Pancreas (tissue), 10 donors: ENCODE data around the gene IL16. TPM values are rescaled to one million over a fixed set of nuclear protein-coding genes. Genes with fewer than 3 reads are reported as not detected.

Experiments
- ATAC-seq, 4 donors: fragments of 200-7000 bp; cut with Tn5 transposase; one replicate each; pipeline versions ENCODE4 v1.8.0 to v1.9.1; 2020; ENCODE audit warnings: mild to moderate bottlenecking in 4 of 4, moderate library complexity in 4 of 4
- DNase-seq, 6 donors: peaks; one replicate each; pipeline ENCODE4 v3.0.0-alpha.2; 2020
- FAIRE-seq: peaks from 2 replicates; lab custom pipeline; 2012; peaks lifted over from hg19 to GRCh38; lab: Jason Lieb, UNC
- H3K27ac ChIP-seq, 4 donors: fragments of 200-600 bp; sonication (generic); 1 replicate in 3 of 4; 2 replicates in 1 of 4; pipeline versions ENCODE4 v1.5.0 to v1.8.0; 2020
- H3K27me3 ChIP-seq, 4 donors: fragments of 200-600 bp; one replicate each; pipeline ENCODE4 v1.8.0; 2021
- H3K36me3 ChIP-seq, 3 donors: fragments of 200-600 bp; sonication (generic) in 1 of 3; one replicate each; pipeline versions ENCODE4 v1.5.0 to v1.8.0; 2020 to 2021
- H3K4me1 ChIP-seq, 3 donors: fragments of 200-600 bp; one replicate each; pipeline ENCODE4 v1.8.0; 2021
- H3K4me3 ChIP-seq, 4 donors: fragments of 200-600 bp; sonication (generic) in 2 of 4; one replicate each; pipeline versions ENCODE4 v1.5.0 to v1.8.0; 2020 to 2021
- H3K9me3 ChIP-seq, 4 donors: fragments of 200-600 bp; one replicate each; pipeline ENCODE4 v1.8.0; 2021
- CTCF ChIP-seq, 4 donors: fragments of 200-600 bp; sonication (generic) in 3 of 4; IDR thresholded peaks; one replicate each; pipeline versions ENCODE4 v1.5.0 to v1.8.0; 2021; ENCODE audit warnings: antibody characterized with exemption in 4 of 4
- WGBS, 2 donors: extraction: QIAGEN DNeasy Blood & Tissue Kit; methylation state at CpG; one replicate each; pipeline ENCODE4 v1.1.7; 2013; 5-methylcytosine and 5-hydroxymethylcytosine counted together
- intact Hi-C, 3 donors: fragments of 100-400 bp; cut with DNase I; formaldehyde crosslinking; loops; one replicate each; pipeline versions ENCODE4 v1.11.1 to v1.14.2; 2022
- polyA plus RNA-seq, 2 donors: library from polyadenylated mRNA; stranded (reverse); fragments of 200-250 nt; gene quantifications; one replicate each; pipeline ENCODE4 v1.2.3, GENCODE V29; 2013
- total RNA-seq, 6 donors: library from RNA; stranded (reverse); fragmentation: NEBNext Ultra II Directional in 4 of 6; extraction: Animal tissue kit (Norgen Biotek cat#: 25700) in 4 of 6; gene quantifications; one replicate each; pipeline versions ENCODE4 v1.2.1 to v1.2.4, GENCODE V29; 2021 to 2023
- donor health status: healthy with polysubstance abuse.
- donor health status: DM: no; HTN: no; CAD: no; lungs with moderate emphysema.
- donor health status: DM: no; HTN: no; CAD: no.
- donor health status: control.
- donor health status: control.
- donor health status: Bipolar disorder and iron deficiency.
- donor health status: DM: yes; HTN: yes; CAD: no.
- donor health status: DM: no; HTN: no; CAD: no.
- donor health status: DM: no; HTN: no; CAD: no.
- donor health status: DM: yes; HTN: yes; CAD: no.

The IL16 gene
- total and polyA plus RNA-seq, 8 donors = 0.79 to 7.0 (median 2.4) TPM

GRCh38 chr15:81244306-81244705 lies 47.6 kb downstream of the IL16 start:
- WGBS, 2 donors = 29 to 70% methylated on average over 1 of the region's 1 CpG

GRCh38 chr15:81253846-81254245 lies 57.2 kb downstream of the IL16 start:
- H3K4me1 ChIP-seq = no peaks in the 10 kb centered on the region
- TF ChIP-seq CTCF (IDR thresholded peaks at IDR 0.05) = no peak
- H3K27me3 ChIP-seq = no peaks in the 10 kb centered on the region
- H3K36me3 ChIP-seq = no peaks in the 10 kb centered on the region
- DNase-seq = no peak
- intact Hi-C loops = no loop called here
- no peak overlapping the region for H3K27ac ChIP-seq
- no peaks in the 10 kb centered on the region for H3K9me3 ChIP-seq
- ATAC-seq = no peak
- WGBS, 2 donors = 93 to 97% methylated on average over 2 of the region's 2 CpGs
- H3K4me3 ChIP-seq = no peak overlapping the region
- no peak for FAIRE-seq

More at GRCh38 chr15:81244306-81244705, 47.6 kb downstream of the IL16 start:
- no peaks in the 10 kb centered on the region for H3K4me1 ChIP-seq
- H3K27me3 ChIP-seq = no peaks in the 10 kb centered on the region
- H3K27ac ChIP-seq = no peak overlapping the region
- no peak for FAIRE-seq
- no peak overlapping the region for H3K4me3 ChIP-seq
- peaks cover 0 to 6% (median 0%) of the 10 kb centered on the region in 4 donors for H3K9me3 ChIP-seq
- no peaks in the 10 kb centered on the region for H3K36me3 ChIP-seq
- intact Hi-C loops = no loop called here
- no peak for TF ChIP-seq CTCF (IDR thresholded peaks at IDR 0.05)
- no peak for DNase-seq
- ATAC-seq = no peak

- H3K27me3 ChIP-seq = no peaks in the 10 kb centered on the region
- FAIRE-seq (no peak), DNase-seq (no peak), ATAC-seq (no peak)
- TF ChIP-seq CTCF (IDR thresholded peaks at IDR 0.05) = no peak
- WGBS, 2 donors = 44 to 50% methylated on average over 5 of the region's 5 CpGs
- intact Hi-C loops = no loop called here
- no peak overlapping the region for H3K27ac ChIP-seq
- H3K36me3 ChIP-seq = no peaks in the 10 kb centered on the region
- H3K4me1 ChIP-seq = no peaks in the 10 kb centered on the region
- no peak overlapping the region for H3K4me3 ChIP-seq
- H3K9me3 ChIP-seq = no peaks in the 10 kb centered on the region
These were observed 57.7 kb downstream of the IL16 start for GRCh38 chr15:81254277-81254915.

GRCh38 chr15:81254916-81255290 lies 58.2 kb downstream of the IL16 start:
- FAIRE-seq (no peak), DNase-seq (no peak), ATAC-seq (no peak)
- intact Hi-C loops = no loop called here
- Histone ChIP-seq H3K27ac (no peak overlapping the region), H3K27me3 (no peaks in the 10 kb centered on the region), H3K9me3 (no peaks in the 10 kb centered on the region), H3K4me1 (no peaks in the 10 kb centered on the region), H3K4me3 (no peak overlapping the region), H3K36me3 (no peaks in the 10 kb centered on the region)
- no peak for TF ChIP-seq CTCF (IDR thresholded peaks at IDR 0.05)
- 69 to 72% methylated on average over 3 of the region's 3 CpGs for WGBS, 2 donors

- Histone ChIP-seq H3K4me3 (no peak overlapping the region), H3K9me3 (no peaks in the 10 kb centered on the region), H3K27me3 (no peaks in the 10 kb centered on the region), H3K36me3 (no peaks in the 10 kb centered on the region), H3K27ac (no peak overlapping the region), H3K4me1 (no peaks in the 10 kb centered on the region)
- no peak for DNase-seq
- no peak for FAIRE-seq
- ATAC-seq = no peak
- 68 to 71% methylated on average over 5 of the region's 5 CpGs for WGBS, 2 donors
- TF ChIP-seq CTCF (IDR thresholded peaks at IDR 0.05) = no peak
- intact Hi-C loops = no loop called here
These were observed 58.8 kb downstream of the IL16 start for GRCh38 chr15:81255315-81255957.
